Spleen (tissue), 11 donors: ENCODE measurements around the gene CEP250. TPM values are rescaled to one million over a fixed set of nuclear protein-coding genes. Genes with fewer than 3 reads are reported as not detected.
A peak's percentile ranks its signal among the peaks of the same experiment; 100 is the strongest.

ENCODE experiments used
- DNase-seq: peaks from one replicate; pipeline ENCODE4 v3.0.0-alpha.2; 2020
- H3K27ac ChIP-seq, 8 donors: fragments of 200-600 bp; sonication (generic) in 7 of 8; 1 replicate in 4 of 8; 2 replicates in 4 of 8; pipeline versions ENCODE4 v1.5.0 to v1.8.0; 2016 to 2021; ENCODE audit warnings: inconsistent platforms in 4 of 8, mild to moderate bottlenecking in 4 of 8, moderate library complexity in 1 of 8
- H3K27me3 ChIP-seq, 7 donors: fragments of 200-600 bp; sonication (generic) in 6 of 7; replicated peaks in 1 of 7; 1 replicate in 4 of 7; 2 replicates in 3 of 7; pipeline versions ENCODE4 v1.5.0 to v1.8.0; 2016 to 2021; ENCODE audit warnings: inconsistent platforms in 3 of 7, mild to moderate bottlenecking in 1 of 7
- H3K36me3 ChIP-seq, 6 donors: fragments of 200-600 bp; sonication (generic) in 5 of 6; 1 replicate in 4 of 6; 2 replicates in 2 of 6; pipeline versions ENCODE4 v1.5.0 to v1.8.0; 2016 to 2021; ENCODE audit warnings: inconsistent platforms in 2 of 6
- H3K4me1 ChIP-seq, 6 donors: fragments of 200-600 bp; sonication (generic) in 5 of 6; 1 replicate in 3 of 6; 2 replicates in 3 of 6; pipeline versions ENCODE4 v1.5.0 to v1.8.0; 2016 to 2021; ENCODE audit warnings: inconsistent platforms in 3 of 6
- H3K4me3 ChIP-seq, 8 donors: fragments of 200-600 bp; sonication (generic) in 7 of 8; 1 replicate in 4 of 8; 2 replicates in 4 of 8; pipeline versions ENCODE4 v1.5.0 to v1.8.0; 2016 to 2021; ENCODE audit warnings: inconsistent platforms in 4 of 8, mild to moderate bottlenecking in 4 of 8, moderate library complexity in 2 of 8
- H3K9me3 ChIP-seq, 8 donors: fragments of 200-600 bp; sonication (generic) in 7 of 8; 1 replicate in 4 of 8; 2 replicates in 4 of 8; pipeline versions ENCODE4 v1.5.0 to v1.8.0; 2016 to 2021; ENCODE audit warnings: inconsistent platforms in 4 of 8
- CTCF ChIP-seq, 11 experiments: fragments of 200-600 bp in 7 of 11; fragments of 450-650 bp in 4 of 11; sonication (generic) in 4 of 11; IDR thresholded peaks in 8 of 11; conservative IDR thresholded peaks in 3 of 11; 1 replicate in 7 of 11; 2 replicates in 4 of 11; pipeline versions ENCODE4 v1.4.0 to v1.8.0; 2016 to 2021; ENCODE audit warnings: antibody characterized with exemption in 11 of 11, inconsistent platforms in 4 of 11, mild to moderate bottlenecking in 1 of 11
- POLR2A ChIP-seq, 3 donors: fragments of 450-650 bp; IDR thresholded peaks; one replicate each; pipeline ENCODE4 v1.5.1; 2017; ENCODE audit warnings: antibody characterized with exemption in 3 of 3, mild to moderate bottlenecking in 1 of 3
- POLR2AphosphoS5 ChIP-seq, 3 donors: sonication (generic); formaldehyde crosslinking; IDR thresholded peaks; one replicate each; pipeline ENCODE4 v1.5.1; 2017; ENCODE audit warnings: antibody characterized with exemption in 3 of 3
- WGBS, 5 donors: extraction: QIAGEN DNeasy Blood & Tissue Kit in 3 of 5; methylation state at CpG; one replicate each; pipeline versions ENCODE4 v1.1.5 to v1.1.7; 2013 to 2018; 5-methylcytosine and 5-hydroxymethylcytosine counted together
- intact Hi-C: fragments of 100-400 bp; cut with DNase I; formaldehyde crosslinking; loops from one replicate; pipeline ENCODE4 v1.15.0; 2023; ENCODE audit warnings: low total_unique reads
- polyA plus RNA-seq, 3 donors: library from polyadenylated mRNA; stranded (reverse); fragments of 200-250 nt; gene quantifications; one replicate each; pipeline ENCODE4 v1.2.1, GENCODE V29; 2013
- total RNA-seq, 7 donors: library from RNA; depleted of rRNA in 3 of 7; stranded (reverse); fragments of >200 nt in 3 of 7; fragmentation: NEBNext Ultra II Directional in 4 of 7; extraction: Animal tissue kit (Norgen Biotek cat#: 25700) in 4 of 7; gene quantifications; one replicate each; pipeline versions ENCODE4 v1.1.0 to v1.2.1, GENCODE V29; 2016 to 2021
- donor health status: healthy with polysubstance abuse.
- donor health status: DM: no; HTN: no; CAD: no; lungs with moderate emphysema.
- donor health status: DM: no; HTN: no; CAD: no.
- donor health status: Bipolar disorder and iron deficiency.
- donor health status: healthy.
- donor health status: DM: no; HTN: no; CAD: no.
- donor health status: DM: yes; HTN: yes; CAD: no.

CEP250 gene
- total and polyA plus RNA-seq, 10 donors = 15.2 to 70.0 (median 45.7) TPM

GRCh38 chr20:35560105-35560511 is 104.7 kb downstream of the CEP250 start:
- H3K9me3 ChIP-seq = no peaks in the 10 kb centered on the region
- H3K27me3 ChIP-seq = no peaks in the 10 kb centered on the region
- no peak for TF ChIP-seq POLR2A (IDR thresholded peaks at IDR 0.05)
- TF ChIP-seq POLR2AphosphoS5 (IDR thresholded peaks at IDR 0.05) = no peak
- no peak for TF ChIP-seq CTCF (IDR thresholded peaks at IDR 0.05 in 8 of 11, conservative IDR thresholded peaks at IDR 0.05 in 3 of 11)
- peaks cover 0 to 47% (median 29%) of the 10 kb centered on the region in 6 donors for H3K36me3 ChIP-seq
- DNase-seq = no peak
- no peak overlapping the region for H3K4me3 ChIP-seq
- no peak overlapping the region for H3K27ac ChIP-seq
- no peaks in the 10 kb centered on the region for H3K4me1 ChIP-seq
- intact Hi-C loops = no loop called here
- WGBS, 5 donors = 71 to 87% (median 79%) methylated on average over 4 to 18 of the region's 18 CpGs

GRCh38 chr20:35560541-35560940 is 105.1 kb downstream of the CEP250 start:
- no peak for DNase-seq
- TF ChIP-seq POLR2A (IDR thresholded peaks at IDR 0.05) (no peak), POLR2AphosphoS5 (IDR thresholded peaks at IDR 0.05) (no peak), CTCF (IDR thresholded peaks at IDR 0.05 in 8 of 11, conservative IDR thresholded peaks at IDR 0.05 in 3 of 11) (no peak)
- H3K4me3 ChIP-seq = no peak overlapping the region
- H3K27me3 ChIP-seq = no peaks in the 10 kb centered on the region
- intact Hi-C loops = no loop called here
- peaks cover 0 to 43% (median 25%) of the 10 kb centered on the region in 6 donors for H3K36me3 ChIP-seq
- H3K4me1 ChIP-seq = no peaks in the 10 kb centered on the region
- whole genome bisulfite sequencing, 5 donors = 67 to 76% (median 73%) methylated on average over 9 to 10 of the region's 10 CpGs
- no peak overlapping the region for H3K27ac ChIP-seq
- no peaks in the 10 kb centered on the region for H3K9me3 ChIP-seq

GRCh38 chr20:35561268-35561667 is 105.9 kb downstream of the CEP250 start:
- H3K36me3 ChIP-seq = peaks cover 0 to 35% (median 17%) of the 10 kb centered on the region in 6 donors
- no peak for TF ChIP-seq POLR2AphosphoS5 (IDR thresholded peaks at IDR 0.05)
- TF ChIP-seq CTCF (IDR thresholded peaks at IDR 0.05 in 8 of 11, conservative IDR thresholded peaks at IDR 0.05 in 3 of 11) = peak in 2 of 11 experiments; percentile 20 to 34
- no peak for TF ChIP-seq POLR2A (IDR thresholded peaks at IDR 0.05)
- no peaks in the 10 kb centered on the region for H3K4me1 ChIP-seq
- no peak overlapping the region for H3K27ac ChIP-seq
- H3K4me3 ChIP-seq = no peak overlapping the region
- DNase-seq = no peak
- intact Hi-C loops = no loop called here
- 26 to 54% (median 41%) methylated on average over 7 of the region's 7 CpGs for WGBS, 5 donors
- H3K9me3 ChIP-seq = no peaks in the 10 kb centered on the region
- no peaks in the 10 kb centered on the region for H3K27me3 ChIP-seq

- Histone ChIP-seq H3K27me3 (no peaks in the 10 kb centered on the region), H3K27ac (no peak overlapping the region), H3K4me3 (no peak overlapping the region), H3K4me1 (no peaks in the 10 kb centered on the region), H3K9me3 (no peaks in the 10 kb centered on the region), H3K36me3 (peaks cover 0 to 31% (median 13%) of the 10 kb centered on the region in 6 donors)
- intact Hi-C loops = no loop called here
- WGBS, 5 donors = 57 to 74% (median 67%) methylated on average over 5 of the region's 5 CpGs
- no peak for DNase-seq
- no peak for TF ChIP-seq POLR2A (IDR thresholded peaks at IDR 0.05)
- no peak for TF ChIP-seq POLR2AphosphoS5 (IDR thresholded peaks at IDR 0.05)
- no peak for TF ChIP-seq CTCF (IDR thresholded peaks at IDR 0.05 in 8 of 11, conservative IDR thresholded peaks at IDR 0.05 in 3 of 11)
These were observed 106.3 kb downstream of the CEP250 start for GRCh38 chr20:35561671-35562070.
